GM19193 (cell line): ENCODE data around the gene ITIH5.

Experiments used
- POLR2A ChIP-seq: IDR thresholded peaks from 4 replicates; pipeline ENCODE4 v1.6.1; 2011; ENCODE audit not compliant: insufficient read depth, insufficient read length; ENCODE audit errors: extremely low read depth

The ITIH5 gene

DNA sequence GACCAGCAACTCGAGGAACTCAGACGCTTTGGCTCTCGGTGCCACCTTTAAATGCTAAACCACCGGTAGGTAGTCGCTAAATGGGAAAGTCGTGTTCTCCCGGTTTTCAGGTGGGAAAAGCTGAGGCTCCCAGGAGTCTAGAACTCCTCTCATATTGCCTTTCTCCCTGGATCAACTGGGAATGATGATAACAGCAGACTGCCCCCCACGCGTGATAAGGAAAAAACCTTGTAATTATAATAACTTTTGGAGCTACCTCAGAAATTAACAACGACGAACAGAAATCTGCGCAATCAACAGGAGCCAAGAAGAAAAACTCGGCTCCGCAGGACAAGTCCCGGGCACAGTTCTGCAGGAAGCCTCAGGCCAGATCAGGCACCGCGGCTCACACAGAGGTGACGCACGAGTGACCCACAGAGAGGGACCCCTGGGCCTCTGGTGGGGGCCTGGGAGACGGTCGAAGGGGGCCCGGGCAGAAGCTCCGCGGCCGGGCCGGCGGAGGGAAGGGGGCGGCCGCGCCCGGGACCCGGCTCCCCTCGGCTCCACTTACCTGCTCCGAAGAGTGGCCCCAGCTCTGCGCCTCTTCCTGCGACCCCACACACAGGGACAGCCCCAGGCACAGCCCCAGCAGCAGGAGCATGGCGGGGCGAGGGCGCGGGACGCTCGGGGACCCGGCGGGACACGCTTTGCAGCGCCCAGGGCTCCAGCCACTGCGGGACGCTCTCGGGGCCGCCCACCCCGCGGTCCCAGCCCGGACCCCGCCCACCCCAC lies at the start of gene ITIH5:
TSS of gene ITIH5 (minus strand) at position 714 of the 771 bp plus-strand sequence. CDS start at position 640, 74 bp downstream.
- TF ChIP-seq POLR2A = no peak

DNA sequence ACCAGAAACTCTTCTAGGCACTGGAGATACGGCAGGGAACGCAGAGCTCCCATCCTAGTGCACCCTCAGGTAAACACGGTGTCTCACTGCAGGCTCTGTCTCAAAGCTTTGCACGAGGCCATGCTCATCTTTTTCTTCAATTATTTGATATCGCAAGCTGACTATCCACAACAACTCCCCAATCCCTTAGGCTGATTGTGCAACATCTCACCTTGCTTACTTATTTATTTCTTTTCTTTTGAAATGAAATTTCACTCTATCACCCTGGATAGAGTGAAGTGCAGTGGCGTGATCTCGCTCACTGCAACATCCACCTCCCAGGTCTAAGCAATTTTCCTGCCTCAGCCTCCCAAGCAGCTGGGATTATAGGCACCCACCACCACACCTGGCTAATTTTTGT lies 48.7 kb upstream of the ITIH5 start:
- TF ChIP-seq POLR2A = no peak

DNA sequence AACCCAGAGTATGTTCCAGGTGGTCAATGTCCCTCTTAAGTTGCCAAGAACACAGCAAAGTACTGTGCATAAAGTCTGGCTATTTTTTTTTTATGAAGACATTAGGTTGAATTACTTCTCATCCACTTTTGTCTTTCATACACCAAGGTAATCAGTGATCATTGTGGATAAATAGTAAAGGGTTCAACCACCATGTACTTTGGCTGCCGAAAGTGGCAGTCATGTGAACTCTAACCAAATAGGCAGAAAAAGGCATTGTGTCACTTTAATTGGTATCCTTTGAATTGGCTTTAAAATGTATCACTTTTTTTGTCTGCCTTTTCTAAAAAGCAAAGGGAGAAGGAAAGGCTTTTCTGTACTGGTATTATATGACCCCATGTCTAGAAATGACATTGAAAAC lies 43.7 kb upstream of the ITIH5 start:
- TF ChIP-seq POLR2A = no peak

DNA sequence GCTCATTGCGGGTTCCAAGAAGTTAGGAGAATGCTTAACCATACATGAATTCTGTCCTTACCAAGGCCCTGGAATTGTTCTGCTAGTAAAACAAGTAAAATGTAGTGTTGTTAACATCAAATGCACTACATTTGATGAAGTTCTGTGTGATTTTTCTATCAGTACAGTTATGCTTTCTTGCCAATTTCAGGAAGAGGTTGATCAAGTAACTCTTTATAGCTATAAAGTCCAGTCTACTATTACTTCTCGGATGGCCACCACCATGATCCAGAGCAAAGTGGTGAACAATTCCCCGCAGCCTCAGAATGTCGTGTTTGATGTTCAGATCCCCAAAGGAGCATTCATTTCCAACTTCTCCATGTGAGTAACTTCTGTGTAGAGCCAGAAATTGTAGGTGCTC lies 42.1 kb upstream of the ITIH5 start:
- TF ChIP-seq POLR2A = no peak

DNA sequence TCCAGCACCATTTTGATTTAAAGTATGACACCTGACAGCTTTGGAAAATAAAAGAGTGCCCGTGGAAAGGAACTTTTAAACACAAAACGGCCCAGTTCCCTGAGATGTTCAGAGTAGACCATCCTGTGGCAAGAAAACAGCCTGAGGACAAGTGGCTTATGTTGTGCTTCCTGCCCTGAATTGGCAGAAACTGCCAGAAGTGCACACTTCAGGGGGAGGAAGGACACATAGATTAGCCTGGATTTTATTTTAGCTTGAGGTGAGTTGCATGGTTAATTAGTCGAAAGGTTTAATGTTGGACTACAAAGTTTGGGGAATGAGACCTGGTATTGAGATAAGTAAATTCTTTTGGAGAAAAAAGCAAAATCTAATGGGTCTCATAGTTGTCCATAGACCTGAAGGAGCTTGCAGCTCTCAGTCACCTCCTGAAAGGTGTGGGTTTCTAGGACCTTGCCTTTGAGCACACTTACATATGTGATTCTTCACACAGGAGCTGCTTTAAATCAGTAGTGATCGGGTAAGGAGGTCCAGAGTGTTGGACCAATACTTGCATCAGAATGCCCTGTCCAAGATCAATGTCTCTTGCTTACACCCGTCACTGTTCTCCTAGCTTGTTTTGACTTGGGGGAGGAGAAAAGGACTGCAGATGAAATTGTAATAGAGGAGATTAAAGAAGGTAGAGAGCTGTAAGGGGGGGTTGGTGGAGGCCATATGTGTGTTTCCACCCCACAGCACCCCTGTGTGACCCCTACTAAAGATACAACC lies 41.3 kb upstream of the ITIH5 start:
- no peak for TF ChIP-seq POLR2A

DNA sequence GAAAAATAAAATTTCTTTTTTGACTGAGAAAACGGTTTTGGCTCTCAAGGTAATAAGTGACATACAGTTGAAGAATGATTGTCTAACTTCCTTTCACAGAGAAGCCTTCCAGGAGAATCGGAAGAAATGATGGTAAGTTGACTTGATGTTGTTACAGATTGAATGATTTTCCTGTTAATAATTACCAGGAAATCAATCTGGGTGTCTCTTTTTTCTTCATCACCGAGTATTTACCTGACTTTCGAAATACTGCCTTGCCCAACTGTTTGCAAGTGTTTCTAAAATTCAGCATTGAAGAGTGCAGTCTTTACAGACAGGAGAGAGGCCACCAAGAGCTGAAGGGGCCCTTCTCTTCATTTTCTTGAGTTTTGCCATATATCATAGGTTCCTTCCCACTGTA lies 40.3 kb upstream of the ITIH5 start:
- TF ChIP-seq POLR2A = no peak

DNA sequence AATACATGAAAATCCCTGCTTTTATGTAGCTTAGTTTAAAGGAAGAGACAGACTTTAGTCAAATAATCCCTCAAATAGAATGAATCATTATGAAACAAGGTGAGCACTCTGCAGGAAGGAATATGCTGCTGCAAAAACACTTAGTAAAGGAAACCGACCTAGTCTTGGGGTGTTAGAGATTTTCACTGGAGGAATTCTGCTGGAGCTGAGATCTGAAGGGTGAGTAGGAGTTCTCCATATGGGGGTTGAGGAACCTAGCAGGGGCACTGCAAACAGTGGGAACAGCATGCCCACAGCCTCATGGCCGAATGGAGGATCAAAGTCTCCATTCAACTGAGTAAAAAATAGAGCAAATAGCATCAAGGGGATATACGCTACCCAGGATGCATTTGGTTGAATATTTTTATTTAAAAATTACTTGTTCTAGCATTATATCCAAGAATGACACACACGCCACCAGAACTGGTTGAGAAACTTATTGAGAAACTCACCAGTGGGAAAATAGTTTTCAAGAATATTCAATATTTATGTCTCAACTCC lies 39.8 kb upstream of the ITIH5 start:
- no peak for TF ChIP-seq POLR2A

DNA sequence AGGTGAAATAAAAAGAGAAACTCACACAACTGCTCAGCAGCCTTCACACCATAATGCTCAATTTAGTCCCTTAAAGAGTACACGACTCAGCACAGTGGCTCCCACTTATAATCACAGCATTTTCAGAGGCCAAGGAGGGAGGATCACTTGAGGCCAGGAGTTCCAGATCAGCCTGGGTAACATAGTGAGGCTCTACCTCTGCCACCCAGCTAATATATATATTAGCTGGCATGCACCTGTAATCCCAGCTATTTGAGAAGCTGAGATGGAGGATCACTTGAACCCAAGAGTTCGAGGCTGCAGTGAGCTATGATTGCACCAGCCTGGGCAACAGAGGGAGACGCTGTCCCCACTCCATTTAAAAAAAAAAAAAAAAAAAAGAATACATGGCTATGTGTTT lies 38.6 kb upstream of the ITIH5 start:
- TF ChIP-seq POLR2A = no peak

DNA sequence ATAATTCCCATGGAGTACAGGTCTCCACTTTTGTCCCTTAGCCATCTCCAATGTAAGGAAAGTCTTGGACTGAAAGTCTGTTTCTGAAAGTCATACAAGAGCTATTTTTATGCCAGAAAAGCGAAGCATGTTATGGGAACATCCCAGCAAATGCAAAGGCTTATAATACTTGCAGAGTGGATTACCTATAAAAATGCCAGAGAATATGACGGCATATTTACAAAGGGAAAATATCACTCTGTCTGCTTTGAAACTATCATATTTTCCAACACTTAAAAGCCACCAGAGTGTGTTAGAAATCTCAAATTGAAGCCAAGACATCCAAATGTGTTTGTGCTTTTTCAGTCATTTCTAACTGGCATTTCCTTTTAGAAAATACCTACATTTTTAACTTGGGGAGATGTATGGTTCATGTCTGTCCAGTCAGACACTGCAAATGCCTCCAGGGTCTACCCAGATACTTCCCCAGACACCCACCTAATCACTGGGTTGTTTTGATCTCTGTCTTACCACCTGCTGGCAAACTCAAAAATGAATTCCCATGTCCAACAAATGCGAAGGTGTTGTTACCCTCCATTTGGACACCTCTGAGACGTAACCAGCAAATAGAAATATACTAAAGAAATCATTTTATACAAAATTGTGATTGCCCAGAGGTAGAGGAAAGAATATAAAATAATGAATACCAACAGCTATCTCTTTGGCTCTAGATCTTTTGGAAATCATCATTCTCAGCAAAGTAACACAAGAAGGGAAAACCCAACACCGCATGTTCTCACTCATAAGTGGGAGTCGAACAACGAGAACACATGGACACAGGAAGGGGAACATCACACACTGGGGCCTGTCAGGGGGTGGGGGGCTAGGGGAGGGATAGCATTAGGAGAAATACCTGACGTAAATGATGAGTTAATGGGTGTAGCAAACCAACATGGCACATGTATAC lies 37.6 kb upstream of the ITIH5 start:
- TF ChIP-seq POLR2A = no peak

DNA sequence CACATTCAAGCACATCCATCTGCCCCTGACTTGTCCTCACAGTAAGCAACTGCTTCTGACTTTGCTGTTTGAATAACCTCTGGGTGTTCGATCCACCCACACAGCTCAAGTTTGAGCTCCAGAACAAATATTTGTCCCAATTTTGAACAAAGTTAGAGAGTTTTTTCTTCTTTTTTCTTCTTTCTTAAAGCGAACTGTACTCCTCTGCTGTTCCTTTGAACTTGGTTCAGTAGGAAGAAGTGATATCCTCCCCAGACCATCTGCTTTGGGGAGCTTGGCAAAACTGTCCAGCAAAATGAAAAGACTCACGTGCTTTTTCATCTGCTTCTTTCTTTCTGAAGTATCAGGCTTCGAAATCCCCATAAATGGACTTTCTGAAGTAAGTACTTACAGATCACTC lies 36.4 kb upstream of the ITIH5 start, which contains the start of gene ITIH2:
TSS of gene ITIH2 (plus strand) at position 177 of the 400 bp plus-strand sequence. CDS start at position 296, 119 bp downstream.
- no peak for TF ChIP-seq POLR2A

DNA sequence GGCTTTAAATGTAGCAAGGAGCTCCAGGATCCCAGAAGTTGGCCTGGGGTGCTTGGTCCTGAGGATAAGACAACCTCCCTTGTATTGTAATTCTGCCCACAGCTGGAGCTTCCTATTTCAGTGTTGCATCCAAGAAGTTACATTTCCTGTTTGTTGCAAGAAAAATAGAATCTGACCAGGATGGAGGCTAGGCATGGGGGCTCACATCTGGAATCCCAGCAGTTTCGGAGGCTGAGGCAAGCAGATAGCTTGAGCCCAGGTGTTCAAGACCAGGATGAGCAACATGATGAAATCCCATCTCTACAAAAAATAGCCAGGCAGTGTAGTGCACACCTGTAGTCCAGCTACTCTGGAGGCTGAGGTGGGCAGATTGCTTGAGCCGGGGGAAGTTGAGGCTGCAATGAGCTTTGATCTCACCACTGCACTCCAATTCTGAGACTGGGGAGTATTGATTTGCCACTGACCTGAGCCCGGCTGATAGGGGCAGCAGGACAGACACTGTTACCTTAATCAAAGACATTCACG lies 35.6 kb upstream of the ITIH5 start:
- TF ChIP-seq POLR2A = no peak

DNA sequence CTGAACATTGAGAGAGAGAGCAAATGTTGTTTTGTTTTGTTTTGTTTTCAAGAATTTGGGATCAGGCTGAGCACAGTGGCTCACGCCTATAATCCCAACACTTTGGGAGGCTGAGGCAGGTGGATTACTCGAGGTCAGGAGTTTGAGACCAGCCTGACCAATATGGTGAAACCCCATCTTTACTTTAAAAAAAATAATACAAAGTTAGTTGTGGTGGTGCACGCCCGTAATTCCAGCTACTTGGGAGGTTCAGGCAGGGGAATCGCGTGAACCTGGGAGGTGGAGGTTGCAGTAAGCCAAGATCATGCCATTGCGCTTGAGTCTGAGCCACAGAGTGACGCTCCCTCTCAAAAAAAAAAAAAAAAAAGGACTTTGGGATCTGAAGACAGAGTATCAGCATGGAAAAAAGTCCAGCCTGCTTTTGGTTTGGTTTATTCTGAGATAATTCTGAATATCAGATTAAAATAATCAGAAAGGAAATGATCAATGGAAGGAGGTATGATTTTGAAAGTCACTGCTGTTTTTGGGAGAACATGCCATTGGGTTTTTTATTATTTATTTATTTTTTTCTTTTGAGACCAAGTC lies 34.5 kb upstream of the ITIH5 start:
- TF ChIP-seq POLR2A = no peak

DNA sequence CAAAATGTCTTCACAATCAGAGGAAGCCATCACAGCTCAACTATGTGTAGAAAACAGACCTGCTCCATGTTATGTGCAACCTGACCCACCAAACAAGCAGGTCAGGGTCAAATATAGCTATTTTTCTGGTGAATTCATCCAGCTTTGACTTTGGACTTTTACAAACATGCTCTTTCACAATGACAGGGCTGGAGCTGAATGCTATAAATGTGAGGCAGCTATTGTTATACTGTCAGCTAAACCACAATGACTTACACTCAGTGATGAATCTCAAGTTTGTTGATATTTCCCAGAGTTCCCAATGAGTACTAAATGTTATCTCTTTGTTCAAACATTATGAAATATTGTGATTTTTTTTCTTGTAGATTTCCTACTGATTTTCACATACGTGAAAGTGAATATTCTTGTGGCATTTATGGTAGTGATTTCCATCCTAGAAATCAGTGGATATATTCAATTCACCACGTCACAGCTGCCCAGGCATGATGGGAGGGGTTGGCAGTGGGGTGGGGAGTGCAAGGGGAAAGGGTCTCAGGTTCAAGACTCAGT lies 33.9 kb upstream of the ITIH5 start:
- TF ChIP-seq POLR2A = no peak

DNA sequence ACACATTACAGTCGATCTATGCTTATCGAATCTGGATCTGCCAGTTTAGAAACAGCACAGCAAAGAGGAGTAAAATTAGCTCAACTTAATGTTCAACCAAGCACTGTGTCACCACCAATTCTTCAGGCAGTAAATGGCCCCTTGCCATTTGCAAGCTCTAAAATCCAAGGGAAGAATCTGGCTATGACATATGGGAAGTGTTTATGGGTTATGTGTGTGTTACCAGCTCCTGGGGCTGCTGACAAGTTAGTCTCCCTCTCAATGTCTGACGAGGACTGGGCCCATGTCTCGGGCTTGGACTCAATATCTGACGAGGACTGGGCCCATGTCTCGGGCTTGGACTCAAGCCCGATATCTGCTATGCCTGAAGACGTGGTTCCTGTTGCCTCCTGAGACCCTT lies 30.7 kb upstream of the ITIH5 start:
- TF ChIP-seq POLR2A = no peak
